BJ (cell line): Measurements from ENCODE around the gene CIBAR2. TPM values are rescaled to one million over a fixed set of nuclear protein-coding genes. Genes with fewer than 3 reads are reported as not detected.

Source experiments
- CTCF ChIA-PET: fragments of 350-600 bp; formaldehyde crosslinking; extraction: SDS; loops from one replicate; lab custom pipeline; 2021; ENCODE audit warnings: antibody characterized with exemption, inconsistent platforms; lab: Yijun Ruan, JAX
- POLR2A ChIA-PET: fragments of 300-600 bp; sonication (Branson Sonifier 250); formaldehyde crosslinking; extraction: SDS; loops from one replicate; lab custom pipeline; 2021; ENCODE audit warnings: antibody characterized with exemption; lab: Charles Lee
- DNase-seq: peaks from one replicate; pipeline ENCODE4 v3.0.0-alpha.2; 2011; ENCODE audit warnings: low read depth
- H3K27me3 ChIP-seq: 2 replicates; pipeline ENCODE4 v1.6.0; 2011; ENCODE audit warnings: low read length; ENCODE audit not compliant: control insufficient read depth, insufficient read depth
- H3K36me3 ChIP-seq: 2 replicates; pipeline ENCODE4 v1.5.1; 2011; ENCODE audit warnings: low read length; ENCODE audit not compliant: control insufficient read depth, insufficient read depth
- H3K4me3 ChIP-seq: 2 replicates; pipeline ENCODE4 v1.5.1; 2011; ENCODE audit warnings: low read depth, mild to moderate bottlenecking, control low read depth, low read length
- CTCF ChIP-seq: IDR thresholded peaks from 2 replicates; pipeline ENCODE4 v1.5.1; 2011; ENCODE audit warnings: low read depth, mild to moderate bottlenecking, control low read depth, inconsistent platforms, low read length, moderate library complexity; ENCODE audit not compliant: insufficient read depth
- polyA plus RNA-seq: library from polyadenylated mRNA; depleted of rRNA; stranded (reverse); fragments of >200 nt; gene quantifications from 2 replicates; pipeline ENCODE4 v1.2.3, GENCODE V29; 2011; rRNA removed

Gene CIBAR2
- polyA plus RNA-seq, 1 experiment: 0.05 TPM

GRCh38 chr16:85049706-85050305 lies 62.5 kb downstream of the CIBAR2 start:
- no peaks in the 10 kb centered on the region for H3K27me3 ChIP-seq
- CTCF ChIA-PET: interaction anchor here (0.6 to 1.0 kb wide), 2 partner anchors 11 to 20 kb away, joined by 3 read pairs; no protein-coding TSS in a partner anchor
- DNase-seq: no peak
- POLR2A ChIA-PET: no interaction called here
- no peaks in the 10 kb centered on the region for H3K36me3 ChIP-seq
- no peak for TF ChIP-seq CTCF
- H3K4me3 ChIP-seq: no peak overlapping the region

GRCh38 chr16:85048921-85049562 lies 63.2 kb downstream of the CIBAR2 start:
- H3K27me3 ChIP-seq: no peaks in the 10 kb centered on the region
- no peak for TF ChIP-seq CTCF
- H3K36me3 ChIP-seq: no peaks in the 10 kb centered on the region
- no peak overlapping the region for H3K4me3 ChIP-seq
- ChIA-PET CTCF (interaction anchor here (1.0 kb wide), 2 partner anchors 11 to 20 kb away, joined by 3 read pairs; no protein-coding TSS in a partner anchor), POLR2A (no interaction called here)
- DNase-seq: no peak

Other genes with a start within 250 kb of the CIBAR2 start
- 77.0 and 111 TPM in 2 replicates for gene ZDHHC7, start 100.9 kb downstream of the CIBAR2 start, polyA plus RNA-seq
- 4.9 and 6.6 TPM in 2 replicates for gene KIAA0513, start 84.7 kb downstream of the CIBAR2 start, polyA plus RNA-seq